ENCODE measurements around the gene GET3. TPM values are rescaled to one million over a fixed set of nuclear protein-coding genes. Genes with fewer than 3 reads are reported as not detected.

GET3 gene
- total and polyA plus RNA-seq, 2 of the 13 experiments (the other 11 are each of a cell fraction or from before 2014, with no cell fraction given), result 57.7 to 59.4 TPM

DNA sequence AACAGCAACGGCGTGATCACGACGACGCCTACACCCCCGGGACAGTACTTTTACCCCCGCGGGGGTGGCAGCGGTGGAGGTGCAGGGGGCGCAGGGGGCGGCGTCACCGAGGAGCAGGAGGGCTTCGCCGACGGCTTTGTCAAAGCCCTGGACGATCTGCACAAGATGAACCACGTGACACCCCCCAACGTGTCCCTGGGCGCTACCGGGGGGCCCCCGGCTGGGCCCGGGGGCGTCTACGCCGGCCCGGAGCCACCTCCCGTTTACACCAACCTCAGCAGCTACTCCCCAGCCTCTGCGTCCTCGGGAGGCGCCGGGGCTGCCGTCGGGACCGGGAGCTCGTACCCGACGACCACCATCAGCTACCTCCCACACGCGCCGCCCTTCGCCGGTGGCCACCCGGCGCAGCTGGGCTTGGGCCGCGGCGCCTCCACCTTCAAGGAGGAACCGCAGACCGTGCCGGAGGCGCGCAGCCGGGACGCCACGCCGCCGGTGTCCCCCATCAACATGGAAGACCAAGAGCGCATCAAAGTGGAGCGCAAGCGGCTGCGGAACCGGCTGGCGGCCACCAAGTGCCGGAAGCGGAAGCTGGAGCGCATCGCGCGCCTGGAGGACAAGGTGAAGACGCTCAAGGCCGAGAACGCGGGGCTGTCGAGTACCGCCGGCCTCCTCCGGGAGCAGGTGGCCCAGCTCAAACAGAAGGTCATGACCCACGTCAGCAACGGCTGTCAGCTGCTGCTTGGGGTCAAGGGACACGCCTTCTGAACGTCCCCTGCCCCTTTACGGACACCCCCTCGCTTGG lies 55.0 kb downstream of the GET3 start (continued):
- TF ChIP-seq, protein P1, sequence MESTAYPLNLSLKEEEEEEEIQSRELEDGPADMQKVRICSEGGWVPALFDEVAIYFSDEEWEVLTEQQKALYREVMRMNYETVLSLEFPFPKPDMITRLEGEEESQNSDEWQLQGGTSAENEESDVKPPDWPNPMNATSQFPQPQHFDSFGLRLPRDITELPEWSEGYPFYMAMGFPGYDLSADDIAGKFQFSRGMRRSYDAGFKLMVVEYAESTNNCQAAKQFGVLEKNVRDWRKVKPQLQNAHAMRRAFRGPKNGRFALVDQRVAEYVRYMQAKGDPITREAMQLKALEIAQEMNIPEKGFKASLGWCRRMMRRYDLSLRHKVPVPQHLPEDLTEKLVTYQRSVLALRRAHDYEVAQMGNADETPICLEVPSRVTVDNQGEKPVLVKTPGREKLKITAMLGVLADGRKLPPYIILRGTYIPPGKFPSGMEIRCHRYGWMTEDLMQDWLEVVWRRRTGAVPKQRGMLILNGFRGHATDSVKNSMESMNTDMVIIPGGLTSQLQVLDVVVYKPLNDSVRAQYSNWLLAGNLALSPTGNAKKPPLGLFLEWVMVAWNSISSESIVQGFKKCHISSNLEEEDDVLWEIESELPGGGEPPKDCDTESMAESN (CRISPR knock-in tag; conservative IDR thresholded peaks at IDR 0.05), result peak; percentile 92
- TF ChIP-seq ELF4 (CRISPR knock-in tag; IDR thresholded peaks at IDR 0.05; ENCODE audit: borderline replicate concordance), result no peak
- no peak for TF ChIP-seq ZNF207 (IDR thresholded peaks at IDR 0.05; ENCODE audit: borderline replicate concordance)
- TF ChIP-seq ESRRA (CRISPR knock-in tag; IDR thresholded peaks at IDR 0.05; ENCODE audit: low read depth), result peak; percentile 20; the same call in 1 of the 2 replicates
- TF ChIP-seq, protein P2, sequence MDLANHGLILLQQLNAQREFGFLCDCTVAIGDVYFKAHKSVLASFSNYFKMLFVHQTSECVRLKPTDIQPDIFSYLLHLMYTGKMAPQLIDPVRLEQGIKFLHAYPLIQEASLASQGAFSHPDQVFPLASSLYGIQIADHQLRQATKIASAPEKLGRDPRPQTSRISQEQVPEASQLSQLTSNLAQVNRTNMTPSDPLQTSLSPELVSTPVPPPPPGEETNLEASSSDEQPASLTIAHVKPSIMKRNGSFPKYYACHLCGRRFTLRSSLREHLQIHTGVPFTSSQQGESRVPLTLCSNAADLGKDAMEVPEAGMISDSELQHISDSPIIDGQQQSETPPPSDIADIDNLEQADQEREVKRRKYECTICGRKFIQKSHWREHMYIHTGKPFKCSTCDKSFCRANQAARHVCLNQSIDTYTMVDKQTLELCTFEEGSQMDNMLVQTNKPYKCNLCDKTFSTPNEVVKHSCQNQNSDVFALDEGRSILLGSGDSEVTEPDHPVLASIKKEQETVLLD (CRISPR knock-in tag; IDR thresholded peaks at IDR 0.05; ENCODE audit: low read depth), result no peak
- TF ChIP-seq CBFB (CRISPR knock-in tag; IDR thresholded peaks at IDR 0.05), result no peak
- TF ChIP-seq, protein P3, sequence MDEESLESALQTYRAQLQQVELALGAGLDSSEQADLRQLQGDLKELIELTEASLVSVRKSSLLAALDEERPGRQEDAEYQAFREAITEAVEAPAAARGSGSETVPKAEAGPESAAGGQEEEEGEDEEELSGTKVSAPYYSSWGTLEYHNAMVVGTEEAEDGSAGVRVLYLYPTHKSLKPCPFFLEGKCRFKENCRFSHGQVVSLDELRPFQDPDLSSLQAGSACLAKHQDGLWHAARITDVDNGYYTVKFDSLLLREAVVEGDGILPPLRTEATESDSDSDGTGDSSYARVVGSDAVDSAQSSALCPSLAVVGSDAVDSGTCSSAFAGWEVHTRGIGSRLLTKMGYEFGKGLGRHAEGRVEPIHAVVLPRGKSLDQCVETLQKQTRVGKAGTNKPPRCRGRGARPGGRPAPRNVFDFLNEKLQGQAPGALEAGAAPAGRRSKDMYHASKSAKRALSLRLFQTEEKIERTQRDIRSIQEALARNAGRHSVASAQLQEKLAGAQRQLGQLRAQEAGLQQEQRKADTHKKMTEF (CRISPR knock-in tag; IDR thresholded peaks at IDR 0.05), result peak; percentile 35; the same call in 1 of the 2 replicates
- no peak for TF ChIP-seq MTA3 (CRISPR knock-in tag; IDR thresholded peaks at IDR 0.05)
- TF ChIP-seq SMAD3 (CRISPR knock-in tag; IDR thresholded peaks at IDR 0.05), result no peak
- TF ChIP-seq ZMYM2 (CRISPR knock-in tag; IDR thresholded peaks at IDR 0.05), result no peak
- TF ChIP-seq, protein P4, sequence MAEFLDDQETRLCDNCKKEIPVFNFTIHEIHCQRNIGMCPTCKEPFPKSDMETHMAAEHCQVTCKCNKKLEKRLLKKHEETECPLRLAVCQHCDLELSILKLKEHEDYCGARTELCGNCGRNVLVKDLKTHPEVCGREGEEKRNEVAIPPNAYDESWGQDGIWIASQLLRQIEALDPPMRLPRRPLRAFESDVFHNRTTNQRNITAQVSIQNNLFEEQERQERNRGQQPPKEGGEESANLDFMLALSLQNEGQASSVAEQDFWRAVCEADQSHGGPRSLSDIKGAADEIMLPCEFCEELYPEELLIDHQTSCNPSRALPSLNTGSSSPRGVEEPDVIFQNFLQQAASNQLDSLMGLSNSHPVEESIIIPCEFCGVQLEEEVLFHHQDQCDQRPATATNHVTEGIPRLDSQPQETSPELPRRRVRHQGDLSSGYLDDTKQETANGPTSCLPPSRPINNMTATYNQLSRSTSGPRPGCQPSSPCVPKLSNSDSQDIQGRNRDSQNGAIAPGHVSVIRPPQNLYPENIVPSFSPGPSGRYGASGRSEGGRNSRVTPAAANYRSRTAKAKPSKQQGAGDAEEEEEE (CRISPR knock-in tag; IDR thresholded peaks at IDR 0.05; ENCODE audit: borderline replicate concordance), result no peak
- no peak for TF ChIP-seq ZNF672 (CRISPR knock-in tag; IDR thresholded peaks at IDR 0.05)
- peak; percentile 25; the same call in 1 of the 2 replicates for TF ChIP-seq BRD4 (CRISPR knock-in tag; IDR thresholded peaks at IDR 0.05)
- TF ChIP-seq ZMAT3 (CRISPR knock-in tag; conservative IDR thresholded peaks at IDR 0.05), result no peak; the same call in 1 of the 2 replicates
- peak; percentile 50; the same call in 1 of the 2 replicates for TF ChIP-seq POLR2G (IDR thresholded peaks at IDR 0.05; ENCODE audit: low read depth, low read length)
- TF ChIP-seq, protein P5, sequence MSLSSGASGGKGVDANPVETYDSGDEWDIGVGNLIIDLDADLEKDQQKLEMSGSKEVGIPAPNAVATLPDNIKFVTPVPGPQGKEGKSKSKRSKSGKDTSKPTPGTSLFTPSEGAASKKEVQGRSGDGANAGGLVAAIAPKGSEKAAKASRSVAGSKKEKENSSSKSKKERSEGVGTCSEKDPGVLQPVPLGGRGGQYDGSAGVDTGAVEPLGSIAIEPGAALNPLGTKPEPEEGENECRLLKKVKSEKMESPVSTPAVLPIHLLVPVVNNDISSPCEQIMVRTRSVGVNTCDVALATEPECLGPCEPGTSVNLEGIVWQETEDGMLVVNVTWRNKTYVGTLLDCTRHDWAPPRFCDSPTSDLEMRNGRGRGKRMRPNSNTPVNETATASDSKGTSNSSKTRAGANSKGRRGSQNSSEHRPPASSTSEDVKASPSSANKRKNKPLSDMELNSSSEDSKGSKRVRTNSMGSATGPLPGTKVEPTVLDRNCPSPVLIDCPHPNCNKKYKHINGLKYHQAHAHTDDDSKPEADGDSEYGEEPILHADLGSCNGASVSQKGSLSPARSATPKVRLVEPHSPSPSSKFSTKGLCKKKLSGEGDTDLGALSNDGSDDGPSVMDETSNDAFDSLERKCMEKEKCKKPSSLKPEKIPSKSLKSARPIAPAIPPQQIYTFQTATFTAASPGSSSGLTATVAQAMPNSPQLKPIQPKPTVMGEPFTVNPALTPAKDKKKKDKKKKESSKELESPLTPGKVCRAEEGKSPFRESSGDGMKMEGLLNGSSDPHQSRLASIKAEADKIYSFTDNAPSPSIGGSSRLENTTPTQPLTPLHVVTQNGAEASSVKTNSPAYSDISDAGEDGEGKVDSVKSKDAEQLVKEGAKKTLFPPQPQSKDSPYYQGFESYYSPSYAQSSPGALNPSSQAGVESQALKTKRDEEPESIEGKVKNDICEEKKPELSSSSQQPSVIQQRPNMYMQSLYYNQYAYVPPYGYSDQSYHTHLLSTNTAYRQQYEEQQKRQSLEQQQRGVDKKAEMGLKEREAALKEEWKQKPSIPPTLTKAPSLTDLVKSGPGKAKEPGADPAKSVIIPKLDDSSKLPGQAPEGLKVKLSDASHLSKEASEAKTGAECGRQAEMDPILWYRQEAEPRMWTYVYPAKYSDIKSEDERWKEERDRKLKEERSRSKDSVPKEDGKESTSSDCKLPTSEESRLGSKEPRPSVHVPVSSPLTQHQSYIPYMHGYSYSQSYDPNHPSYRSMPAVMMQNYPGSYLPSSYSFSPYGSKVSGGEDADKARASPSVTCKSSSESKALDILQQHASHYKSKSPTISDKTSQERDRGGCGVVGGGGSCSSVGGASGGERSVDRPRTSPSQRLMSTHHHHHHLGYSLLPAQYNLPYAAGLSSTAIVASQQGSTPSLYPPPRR (CRISPR knock-in tag; IDR thresholded peaks at IDR 0.05; ENCODE audit: borderline replicate concordance), result no peak
- peak; percentile 90; the same call in 1 of the 2 replicates for TF ChIP-seq ZSCAN21 (CRISPR knock-in tag; IDR thresholded peaks at IDR 0.05; ENCODE audit: borderline replicate concordance)

All from HepG2 (cell line).